Measurements from ENCODE around the gene KIF5A.

Gene KIF5A

DNA sequence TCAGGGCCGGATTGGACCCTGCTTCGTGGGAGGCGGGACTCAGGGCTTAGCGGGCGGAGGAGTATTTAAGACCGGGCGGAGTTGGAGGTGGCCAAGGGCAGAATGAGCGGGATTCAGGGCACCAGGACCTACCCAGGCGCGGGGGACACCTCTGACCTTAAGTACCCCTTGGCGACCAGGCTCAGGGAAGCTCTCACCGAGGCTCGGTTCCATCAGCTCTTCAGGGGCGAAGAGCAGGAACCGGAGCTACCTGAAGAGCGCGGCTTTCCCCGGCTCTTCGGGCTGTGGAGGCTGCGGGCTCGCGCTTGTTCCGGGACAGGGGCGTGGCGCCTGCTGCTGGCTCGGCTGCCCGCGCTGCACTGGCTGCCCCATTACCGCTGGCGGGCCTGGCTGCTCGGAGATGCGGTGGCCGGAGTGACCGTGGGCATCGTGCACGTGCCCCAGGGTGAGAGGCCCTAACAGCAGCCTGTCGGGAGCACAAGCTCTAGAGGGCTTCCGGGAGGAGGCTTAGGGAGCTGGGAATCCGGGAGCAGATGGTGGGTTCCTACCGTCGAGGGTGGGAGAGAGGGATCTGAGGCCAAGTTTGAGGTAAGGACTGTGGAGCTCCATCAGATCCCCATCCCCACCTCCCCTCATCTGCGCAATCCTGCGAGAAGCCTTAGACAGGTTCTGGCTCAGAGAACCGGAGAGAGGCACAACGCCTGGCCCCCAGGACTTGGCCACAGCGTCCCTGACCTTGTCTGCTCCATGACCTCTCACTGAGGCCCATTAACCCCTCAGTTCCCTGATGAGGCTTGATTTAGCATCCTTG lies 69.8 kb downstream of the KIF5A start:
- H3K27ac ChIP-seq (ENCODE audit: low read depth, low read length) = no peak overlapping the region
- H3K4me1 ChIP-seq (ENCODE audit: control insufficient read depth, low read length) = peaks cover 9% of the 10 kb centered on the region
- TF ChIP-seq, protein P1, sequence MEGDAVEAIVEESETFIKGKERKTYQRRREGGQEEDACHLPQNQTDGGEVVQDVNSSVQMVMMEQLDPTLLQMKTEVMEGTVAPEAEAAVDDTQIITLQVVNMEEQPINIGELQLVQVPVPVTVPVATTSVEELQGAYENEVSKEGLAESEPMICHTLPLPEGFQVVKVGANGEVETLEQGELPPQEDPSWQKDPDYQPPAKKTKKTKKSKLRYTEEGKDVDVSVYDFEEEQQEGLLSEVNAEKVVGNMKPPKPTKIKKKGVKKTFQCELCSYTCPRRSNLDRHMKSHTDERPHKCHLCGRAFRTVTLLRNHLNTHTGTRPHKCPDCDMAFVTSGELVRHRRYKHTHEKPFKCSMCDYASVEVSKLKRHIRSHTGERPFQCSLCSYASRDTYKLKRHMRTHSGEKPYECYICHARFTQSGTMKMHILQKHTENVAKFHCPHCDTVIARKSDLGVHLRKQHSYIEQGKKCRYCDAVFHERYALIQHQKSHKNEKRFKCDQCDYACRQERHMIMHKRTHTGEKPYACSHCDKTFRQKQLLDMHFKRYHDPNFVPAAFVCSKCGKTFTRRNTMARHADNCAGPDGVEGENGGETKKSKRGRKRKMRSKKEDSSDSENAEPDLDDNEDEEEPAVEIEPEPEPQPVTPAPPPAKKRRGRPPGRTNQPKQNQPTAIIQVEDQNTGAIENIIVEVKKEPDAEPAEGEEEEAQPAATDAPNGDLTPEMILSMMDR (IDR thresholded peaks at IDR 0.05; ENCODE audit: low read depth, low read length, poor library complexity, severe bottlenecking) = no peak
- TF ChIP-seq EZH2phosphoT487 (IDR thresholded peaks at IDR 0.05; ENCODE audit: borderline replicate concordance, low read length) = no peak
- no peaks in the 10 kb centered on the region for H3K9me2 ChIP-seq (replicated peaks; ENCODE audit: control insufficient read depth, low read length)
- H3K36me3 ChIP-seq (ENCODE audit: control insufficient read depth, low read length) = no peaks in the 10 kb centered on the region
- H3K4me3 ChIP-seq (ENCODE audit: low read length) = no peak overlapping the region
- H3K27me3 ChIP-seq (ENCODE audit: control insufficient read depth, low read length) = peaks cover 91% of the 10 kb centered on the region
- H3K9me3 ChIP-seq (ENCODE audit: control insufficient read depth, insufficient read depth, low read length) = no peaks in the 10 kb centered on the region
- no peaks in the 10 kb centered on the region for H3K79me2 ChIP-seq (ENCODE audit: control insufficient read depth, low read length)
- H3K4me2 ChIP-seq (ENCODE audit: low read length) = no peak overlapping the region
- no peaks in the 10 kb centered on the region for H3F3A ChIP-seq (ENCODE audit: control insufficient read depth, insufficient read depth)
- peaks cover 3% of the 10 kb centered on the region; the same call in 1 of the 2 replicates for H4K20me1 ChIP-seq (ENCODE audit: control insufficient read depth, insufficient read depth, low read depth, low read length)

DNA sequence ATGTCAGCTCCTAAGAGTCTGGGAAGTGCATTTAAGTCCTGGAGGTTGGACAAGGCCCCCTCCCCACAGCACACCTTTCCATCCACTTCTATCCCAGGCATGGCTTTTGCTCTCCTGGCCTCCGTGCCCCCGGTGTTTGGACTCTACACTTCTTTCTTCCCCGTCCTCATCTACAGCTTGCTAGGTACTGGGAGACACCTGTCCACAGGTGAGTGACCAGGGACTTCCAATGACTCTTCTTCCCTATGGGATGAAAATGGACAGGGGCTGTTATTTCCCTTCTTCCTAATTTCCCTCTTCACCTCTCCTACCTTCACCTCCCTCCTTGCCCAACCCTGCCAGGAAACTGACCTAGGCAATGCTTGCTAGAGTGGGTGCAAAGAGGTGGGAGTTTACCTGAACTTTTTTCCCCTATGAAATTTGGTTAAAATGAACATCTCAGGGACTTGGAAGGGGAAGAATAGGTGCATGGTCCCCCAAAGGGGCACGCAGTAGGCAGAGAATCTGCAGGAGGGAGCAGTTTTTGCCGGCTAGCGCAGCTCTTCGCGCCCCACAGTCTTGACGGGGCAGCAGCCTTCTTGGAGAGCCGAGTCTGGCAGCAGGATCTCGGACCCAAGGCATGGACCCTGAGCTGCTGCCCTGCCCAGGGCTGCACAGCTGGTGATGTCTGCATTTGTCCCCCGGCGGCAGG lies 70.5 kb downstream of the KIF5A start:
- H3F3A ChIP-seq (ENCODE audit: control insufficient read depth, insufficient read depth) = no peaks in the 10 kb centered on the region
- peaks cover 3% of the 10 kb centered on the region; the same call in 1 of the 2 replicates for H4K20me1 ChIP-seq (ENCODE audit: control insufficient read depth, insufficient read depth, low read depth, low read length)
- TF ChIP-seq EZH2phosphoT487 (IDR thresholded peaks at IDR 0.05; ENCODE audit: borderline replicate concordance, low read length) = no peak
- TF ChIP-seq, protein P1 (IDR thresholded peaks at IDR 0.05; ENCODE audit: low read depth, low read length, poor library complexity, severe bottlenecking) = no peak
- no peak overlapping the region for H3K4me2 ChIP-seq (ENCODE audit: low read length)
- H3K79me2 ChIP-seq (ENCODE audit: control insufficient read depth, low read length) = no peaks in the 10 kb centered on the region
- H3K9me3 ChIP-seq (ENCODE audit: control insufficient read depth, insufficient read depth, low read length) = no peaks in the 10 kb centered on the region
- H3K4me3 ChIP-seq (ENCODE audit: low read length) = no peak overlapping the region
- peaks cover 95% of the 10 kb centered on the region for H3K27me3 ChIP-seq (ENCODE audit: control insufficient read depth, low read length)
- H3K27ac ChIP-seq (ENCODE audit: low read depth, low read length) = no peak overlapping the region
- H3K4me1 ChIP-seq (ENCODE audit: control insufficient read depth, low read length) = peaks cover 2% of the 10 kb centered on the region
- no peaks in the 10 kb centered on the region for H3K36me3 ChIP-seq (ENCODE audit: control insufficient read depth, low read length)
- no peaks in the 10 kb centered on the region for H3K9me2 ChIP-seq (replicated peaks; ENCODE audit: control insufficient read depth, low read length)

DNA sequence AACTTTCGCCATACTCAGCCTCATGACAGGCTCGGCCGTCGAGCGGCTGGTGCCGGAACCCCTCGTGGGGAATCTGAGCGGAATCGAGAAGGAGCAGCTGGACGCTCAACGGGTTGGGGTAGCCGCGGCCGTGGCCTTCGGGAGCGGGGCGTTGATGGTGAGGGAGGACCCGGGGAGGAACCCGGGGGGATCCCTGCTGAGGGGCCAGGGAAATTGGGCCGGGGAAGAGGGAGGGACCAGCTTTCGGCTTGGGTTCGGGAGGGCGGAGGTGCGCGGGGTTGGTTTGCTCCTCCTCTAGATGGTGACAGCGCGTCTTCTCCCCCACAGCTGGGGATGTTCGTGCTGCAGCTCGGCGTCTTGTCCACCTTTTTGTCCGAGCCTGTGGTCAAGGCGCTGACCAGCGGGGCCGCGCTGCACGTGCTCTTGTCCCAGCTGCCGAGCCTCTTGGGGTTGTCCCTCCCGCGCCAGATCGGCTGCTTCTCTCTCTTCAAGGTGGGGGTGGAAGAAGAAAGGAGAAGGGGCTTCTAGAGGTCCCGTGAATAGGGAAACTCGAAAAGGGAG lies 71.2 kb downstream of the KIF5A start:
- Histone ChIP-seq H3K36me3 (ENCODE audit: control insufficient read depth, low read length) (no peaks in the 10 kb centered on the region), H3K9me3 (ENCODE audit: control insufficient read depth, insufficient read depth, low read length) (no peaks in the 10 kb centered on the region), H3K27me3 (ENCODE audit: control insufficient read depth, low read length) (peaks cover 95% of the 10 kb centered on the region), H3K9me2 (replicated peaks; ENCODE audit: control insufficient read depth, low read length) (no peaks in the 10 kb centered on the region), H3K27ac (ENCODE audit: low read depth, low read length) (no peak overlapping the region), H3F3A (ENCODE audit: control insufficient read depth, insufficient read depth) (no peaks in the 10 kb centered on the region), H3K4me3 (ENCODE audit: low read length) (no peak overlapping the region), H3K4me2 (ENCODE audit: low read length) (no peak overlapping the region), H3K4me1 (ENCODE audit: control insufficient read depth, low read length) (no peaks in the 10 kb centered on the region), H3K79me2 (ENCODE audit: control insufficient read depth, low read length) (no peaks in the 10 kb centered on the region), H4K20me1 (ENCODE audit: control insufficient read depth, insufficient read depth, low read depth, low read length) (peaks cover 3% of the 10 kb centered on the region; the same call in 1 of the 2 replicates)
- TF ChIP-seq, protein P1 (IDR thresholded peaks at IDR 0.05; ENCODE audit: low read depth, low read length, poor library complexity, severe bottlenecking) = no peak
- TF ChIP-seq EZH2phosphoT487 (IDR thresholded peaks at IDR 0.05; ENCODE audit: borderline replicate concordance, low read length) = no peak
